Stimulated activated CD8-positive, alpha-beta memory T cell treated with anti-CD3 and anti-CD28 coated beads, Interleukin-4, amount 100 ng/mL, for 24 hours (primary cell): ENCODE results near the gene GPR176.

Experiments used
- DNase-seq: peaks from one replicate; pipeline ENCODE4 v3.0.0-alpha.2; 2020; ENCODE audit warnings: low read depth

Gene GPR176

GRCh38 chr15:39783244-39783820 lies 136.7 kb downstream of the GPR176 start:
- no peak for DNase-seq

GRCh38 chr15:39782441-39783138 lies 137.5 kb downstream of the GPR176 start, which contains the start of gene FSIP1:
FSIP1 (minus strand) TSS chr15:39782841; CDS start chr15:39776524, 6,317 bp downstream.
- peak; percentile 92 for DNase-seq

DNA sequence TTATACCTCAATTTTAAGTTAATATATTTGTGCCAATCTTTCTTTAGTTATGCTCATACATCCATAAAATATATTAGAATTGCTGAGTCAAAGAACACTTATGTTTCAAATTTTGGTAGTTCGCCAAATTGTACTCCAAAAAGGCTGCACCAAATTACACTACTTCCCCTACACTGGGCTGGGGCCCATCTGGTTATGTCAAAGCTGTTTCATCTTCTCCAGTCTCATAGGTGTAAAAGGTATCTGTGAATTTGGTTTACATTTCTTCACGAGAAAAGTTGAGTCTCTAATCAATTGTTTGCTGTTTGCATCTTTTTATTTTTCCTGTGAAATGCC lies 138.1 kb downstream of the GPR176 start:
- DNase-seq: no peak

GRCh38 chr15:39781147-39781966 lies 138.7 kb downstream of the GPR176 start:
- no peak for DNase-seq

DNA sequence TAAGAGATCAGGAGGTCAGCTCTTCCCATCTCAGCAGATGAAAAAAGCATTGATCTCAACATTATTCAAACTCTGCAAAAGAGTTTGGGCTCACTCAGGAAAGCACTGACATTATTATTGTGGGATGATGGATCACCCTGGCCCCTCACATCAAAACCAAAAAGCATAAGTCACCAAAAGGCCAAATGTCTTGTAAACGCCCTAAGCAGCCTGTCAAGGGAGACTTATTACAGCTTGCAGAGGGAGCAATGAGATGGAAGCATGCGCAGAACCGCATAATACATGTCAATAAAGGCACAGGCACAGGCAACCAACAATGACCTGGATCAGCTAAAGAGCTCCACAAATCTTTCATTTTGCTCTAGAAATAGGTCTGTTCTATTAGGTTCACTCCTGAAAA lies 142.0 kb downstream of the GPR176 start:
- no peak for DNase-seq

DNA sequence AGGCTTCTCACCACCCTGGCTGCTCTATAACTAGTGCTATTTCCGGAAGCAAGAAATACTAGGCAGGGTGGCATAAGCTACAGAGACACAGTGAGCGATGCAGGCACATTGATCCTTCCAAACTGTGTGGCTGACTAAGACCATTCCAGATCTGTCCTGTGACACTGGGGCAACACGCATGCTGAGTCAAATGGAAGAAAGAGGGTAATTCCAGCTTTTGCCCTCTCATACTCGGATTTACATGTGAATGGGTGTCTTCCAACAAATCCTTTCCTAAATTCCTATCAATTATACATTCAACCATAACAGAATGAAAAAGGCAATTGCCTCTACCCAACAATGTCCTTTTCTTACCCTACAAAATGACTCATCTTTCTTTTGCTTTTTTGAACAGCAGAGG lies 142.6 kb downstream of the GPR176 start:
- DNase-seq: no peak

GRCh38 chr15:39776068-39776467 lies 144.0 kb downstream of the GPR176 start:
- DNase-seq: no peak

- DNase-seq: no peak
These were observed 145.3 kb downstream of the GPR176 start for GRCh38 chr15:39774688-39775267.

DNA sequence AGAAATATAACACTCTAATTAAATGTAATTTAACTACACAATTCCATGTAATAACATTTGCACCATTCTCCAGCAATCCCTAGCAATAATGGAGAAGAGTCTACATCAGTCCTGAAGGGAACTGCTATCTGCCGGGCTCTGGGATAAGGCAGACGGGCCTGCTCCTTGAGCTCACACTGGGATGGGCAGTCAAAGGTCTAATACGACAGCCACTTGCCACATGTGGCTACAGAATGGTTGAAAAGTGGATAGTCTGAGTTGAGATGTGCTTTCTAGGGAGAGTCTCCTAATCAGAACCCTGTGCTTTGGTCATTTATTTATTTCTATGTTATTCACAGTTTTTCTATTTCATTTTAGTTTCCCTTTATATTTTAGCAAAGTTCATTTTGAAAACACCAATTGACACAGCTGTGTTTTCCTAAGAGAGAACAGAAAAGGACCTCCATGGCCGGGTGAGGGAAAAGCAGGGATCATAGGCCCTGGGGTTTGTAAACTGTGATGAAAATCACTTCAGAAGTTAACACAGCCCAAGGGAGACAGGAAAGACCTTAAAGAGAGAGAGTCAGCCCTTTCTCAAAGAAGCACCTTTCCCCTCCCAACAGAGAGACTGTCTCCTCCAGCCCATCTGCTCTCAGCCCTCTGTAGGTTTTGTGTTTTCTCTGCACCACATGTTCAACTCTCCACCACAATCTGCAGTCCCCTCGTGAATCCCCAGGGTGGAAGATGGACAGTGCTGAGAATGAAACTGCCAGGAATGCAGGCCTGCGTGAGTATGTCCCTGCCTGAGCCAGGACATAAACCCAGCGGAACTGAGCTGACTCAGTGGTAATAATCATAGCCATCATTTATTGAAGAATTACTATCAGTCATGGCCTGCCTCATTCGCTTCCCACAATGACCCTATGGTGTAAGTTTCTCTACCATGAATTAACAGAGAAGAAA lies 149.0 kb downstream of the GPR176 start:
- DNase-seq: no peak

DNA sequence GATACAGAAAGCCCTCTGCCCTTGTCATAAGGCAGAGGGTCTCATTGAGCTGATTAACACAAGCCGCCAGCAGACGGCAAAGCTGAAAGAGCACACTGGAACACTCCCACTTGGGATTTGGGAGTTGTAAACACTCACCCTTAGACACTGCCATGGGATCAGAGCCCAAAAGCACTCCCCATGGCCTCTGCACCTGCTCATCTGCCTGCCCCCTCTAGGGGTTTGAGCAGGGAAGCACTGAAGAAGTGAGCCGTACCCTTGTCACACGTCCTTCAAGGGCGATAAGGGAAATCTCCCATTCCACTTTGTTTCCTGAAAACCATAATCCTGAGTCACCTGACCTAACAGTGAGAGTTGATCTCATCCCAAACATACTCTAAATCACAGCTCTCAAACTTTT lies 152.1 kb downstream of the GPR176 start:
- no peak for DNase-seq

DNA sequence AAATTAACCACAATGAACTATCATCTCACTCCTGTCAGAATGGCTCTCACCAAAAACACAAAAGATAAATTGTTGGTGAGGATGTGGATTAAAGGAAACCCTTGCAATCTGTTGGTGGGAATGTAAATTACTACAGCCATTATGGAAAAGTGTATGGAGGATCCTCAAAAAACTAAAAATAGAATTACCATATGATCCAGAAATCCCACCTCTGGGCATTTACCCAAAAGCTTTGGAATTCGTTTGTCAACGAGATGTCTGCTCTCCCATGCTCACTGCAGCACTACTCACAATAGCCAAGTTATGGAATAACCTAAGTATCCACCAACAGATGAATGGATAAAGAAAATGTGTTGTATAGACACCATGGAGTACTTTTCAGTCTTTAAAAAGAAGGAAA lies 159.1 kb downstream of the GPR176 start:
- no peak for DNase-seq

DNA sequence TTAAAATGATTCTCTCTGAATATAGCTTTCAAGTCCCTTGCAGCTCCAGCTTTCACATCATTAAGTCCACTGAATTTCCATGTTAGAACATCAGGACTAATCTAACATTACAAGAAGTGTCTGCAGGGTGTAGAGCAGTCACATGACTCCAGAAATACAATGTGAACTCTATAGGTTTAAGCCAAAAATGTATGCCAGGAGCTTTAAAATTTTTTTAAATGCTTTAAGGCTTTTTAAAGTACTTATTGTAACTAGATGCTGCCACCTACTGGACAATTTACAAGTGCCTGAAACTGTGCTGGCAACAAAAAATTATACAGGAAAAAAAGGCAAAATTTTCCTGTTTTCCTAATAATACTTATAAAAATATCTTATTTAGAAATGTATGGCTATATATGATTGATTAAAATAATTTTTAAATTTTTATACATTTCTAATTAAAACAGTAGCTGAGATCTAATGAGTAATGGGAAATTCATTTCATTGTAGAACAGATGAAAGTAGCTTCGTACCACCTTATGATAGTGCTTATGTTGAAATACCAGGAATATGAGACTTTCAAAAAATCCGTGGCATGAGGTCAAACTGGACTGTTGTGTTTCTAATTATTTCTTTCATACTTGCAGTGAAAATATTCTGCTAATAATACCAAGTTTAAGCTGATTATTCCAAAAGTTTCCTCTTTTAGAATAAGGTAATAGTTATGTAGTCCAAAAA lies 163.1 kb downstream of the GPR176 start:
- DNase-seq: no peak

GRCh38 chr15:39752991-39753390 lies 167.1 kb downstream of the GPR176 start:
- DNase-seq: no peak

- DNase-seq: no peak
These were observed 167.8 kb downstream of the GPR176 start for GRCh38 chr15:39752246-39752645.
